PC-3 (cell line): Measurements from ENCODE around the gene TOM1L2. TPM values are rescaled to one million over a fixed set of nuclear protein-coding genes. Genes with fewer than 3 reads are reported as not detected.
"Not testable (repeated sequence)": the region's sequence is repeated elsewhere in the genome, so short reads cannot be mapped to it uniquely, and the experiment has no call there.

Experiments
- ATAC-seq: fragments of 200-7000 bp; cut with Tn5 transposase; 2 replicates; pipeline ENCODE4 v1.9.1; 2020; ENCODE audit warnings: mild to moderate bottlenecking, moderate library complexity
- BruUV-seq: library from RNA; stranded (reverse); fragments of 400-500 nt; replicated peaks from 2 replicates; lab custom pipeline; 2021; lab: Mats Ljungman, UMichigan
- CTCF ChIA-PET: fragments of 300-600 bp; sonication (Branson Sonifier 250); formaldehyde crosslinking; loops from one replicate; lab custom pipeline; 2022; ENCODE audit warnings: antibody characterized with exemption; lab: Charles Lee
- POLR2A ChIA-PET: fragments of 300-600 bp; sonication (Branson Sonifier 250); formaldehyde crosslinking; loops from one replicate; lab custom pipeline; 2022; ENCODE audit warnings: antibody characterized with exemption; ENCODE audit not compliant: unreplicated experiment; lab: Charles Lee
- DNase-seq: peaks from one replicate; pipeline ENCODE4 v3.0.0-alpha.2; 2015
- H2AFZ ChIP-seq: fragments of 300-600 bp; sonication (generic); 2 replicates; pipeline ENCODE4 v1.6.0; 2016; ENCODE audit warnings: antibody characterized with exemption, low read length
- H3F3A ChIP-seq: fragments of 300-600 bp; sonication (generic); one replicate; pipeline ENCODE4 v1.6.0; 2017; ENCODE audit warnings: antibody characterized with exemption, low read length, control low read depth, mild to moderate bottlenecking; ENCODE audit not compliant: unreplicated experiment
- H3K27ac ChIP-seq: fragments of 300-600 bp; sonication (generic); 2 replicates; pipeline ENCODE4 v1.5.1; 2016; ENCODE audit warnings: mild to moderate bottlenecking, low read length
- H3K27me3 ChIP-seq: fragments of 300-600 bp; sonication (generic); 2 replicates; pipeline ENCODE4 v1.6.1; 2016; ENCODE audit warnings: low read length, mixed read lengths
- H3K36me3 ChIP-seq: fragments of 300-600 bp; sonication (generic); 2 replicates; pipeline ENCODE4 v1.6.1; 2016; ENCODE audit warnings: low read depth, mixed run types, low read length, mixed read lengths
- H3K4me1 ChIP-seq: fragments of 300-600 bp; sonication (generic); 2 replicates; pipeline ENCODE4 v1.5.1; 2016; ENCODE audit warnings: low read length; ENCODE audit not compliant: insufficient read depth
- H3K4me2 ChIP-seq: fragments of 300-600 bp; sonication (generic); 2 replicates; pipeline ENCODE4 v1.6.0; 2016; ENCODE audit warnings: low read length
- H3K4me3 ChIP-seq: fragments of 300-600 bp; sonication (generic); 2 replicates; pipeline ENCODE4 v1.5.1; 2016; ENCODE audit warnings: mild to moderate bottlenecking, low read length, mixed read lengths
- H3K79me2 ChIP-seq: fragments of 300-600 bp; sonication (generic); 2 replicates; pipeline ENCODE4 v1.6.1; 2017; ENCODE audit warnings: low read length, mixed read lengths
- H3K9ac ChIP-seq: fragments of 300-600 bp; sonication (generic); 2 replicates; pipeline ENCODE4 v1.6.0; 2016; ENCODE audit warnings: mild to moderate bottlenecking, low read length
- H3K9me2 ChIP-seq: fragments of 300-600 bp; sonication (generic); replicated peaks from 2 replicates; pipeline ENCODE4 v1.6.1; 2016; ENCODE audit warnings: mixed run types, low read length, mixed read lengths
- H3K9me3 ChIP-seq: fragments of 300-600 bp; sonication (generic); 2 replicates; pipeline ENCODE4 v1.6.1; 2016; ENCODE audit warnings: low read length, mixed read lengths
- H4K20me1 ChIP-seq: fragments of 300-600 bp; sonication (generic); 2 replicates; pipeline ENCODE4 v1.6.1; 2016; ENCODE audit warnings: low read length, mixed read lengths
- EZH2 ChIP-seq: fragments of 300-600 bp; sonication (generic); IDR thresholded peaks from one replicate; pipeline ENCODE4 v1.6.1; 2017; ENCODE audit warnings: antibody characterized with exemption, mild to moderate bottlenecking, low read length; ENCODE audit not compliant: unreplicated experiment
- EZH2phosphoT487 ChIP-seq: fragments of 300-600 bp; sonication (generic); IDR thresholded peaks from 2 replicates; pipeline ENCODE4 v1.6.1; 2018; ENCODE audit warnings: mild to moderate bottlenecking, antibody characterized with exemption, low read length, borderline replicate concordance
- intact Hi-C: fragments of 100-400 bp; cut with micrococcal nuclease; formaldehyde crosslinking; loops from 2 replicates; pipeline ENCODE4 v1.9.0; 2023
- total RNA-seq: library from RNA; depleted of rRNA; stranded (reverse); fragments of >200 nt; gene quantifications from 2 replicates; pipeline ENCODE4 v1.2.3, GENCODE V29; 2014
- TF ChIP-seq, protein P1 (sequence below): fragments of 300-600 bp; sonication (generic); conservative IDR thresholded peaks from 2 replicates; pipeline ENCODE4 v1.5.1; 2017; ENCODE audit warnings: antibody characterized with exemption, low read depth, mild to moderate bottlenecking, low read length

TOM1L2 gene
- total RNA-seq, 1 experiment from 2014 or later = 53.3 TPM

DNA sequence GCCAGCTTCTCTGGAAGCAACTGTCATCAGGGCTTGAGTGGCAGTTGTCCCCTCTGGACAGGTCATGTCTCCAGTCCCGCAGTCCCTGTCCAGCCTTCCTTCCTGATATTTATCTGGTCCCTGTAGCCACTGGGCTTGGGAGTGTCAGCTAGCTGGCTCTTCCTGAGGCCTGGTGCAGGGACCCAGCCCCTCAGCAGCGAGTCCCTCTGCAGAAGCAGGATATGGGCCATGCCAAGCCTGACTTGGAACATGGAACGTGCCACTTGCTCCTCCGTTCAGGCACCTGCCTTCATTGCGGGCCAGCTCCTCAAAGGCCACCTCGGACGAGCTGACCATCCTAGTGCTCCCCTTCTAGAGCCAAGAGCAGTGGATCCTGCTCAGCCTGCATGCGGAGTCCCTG lies 26.7 kb upstream of the TOM1L2 start:
- ChIA-PET POLR2A (no interaction called here), CTCF (interaction anchor here (0.6 kb wide), 1 partner anchor 24 kb away, joined by 10 read pairs; no protein-coding TSS in a partner anchor)
- BruUV-seq = no TSS peak
- H3K36me3 ChIP-seq = no peaks in the 10 kb centered on the region
- H3K79me2 ChIP-seq = no peaks in the 10 kb centered on the region
- no peaks in the 10 kb centered on the region for H3K9me2 ChIP-seq
- TF ChIP-seq, protein P1, sequence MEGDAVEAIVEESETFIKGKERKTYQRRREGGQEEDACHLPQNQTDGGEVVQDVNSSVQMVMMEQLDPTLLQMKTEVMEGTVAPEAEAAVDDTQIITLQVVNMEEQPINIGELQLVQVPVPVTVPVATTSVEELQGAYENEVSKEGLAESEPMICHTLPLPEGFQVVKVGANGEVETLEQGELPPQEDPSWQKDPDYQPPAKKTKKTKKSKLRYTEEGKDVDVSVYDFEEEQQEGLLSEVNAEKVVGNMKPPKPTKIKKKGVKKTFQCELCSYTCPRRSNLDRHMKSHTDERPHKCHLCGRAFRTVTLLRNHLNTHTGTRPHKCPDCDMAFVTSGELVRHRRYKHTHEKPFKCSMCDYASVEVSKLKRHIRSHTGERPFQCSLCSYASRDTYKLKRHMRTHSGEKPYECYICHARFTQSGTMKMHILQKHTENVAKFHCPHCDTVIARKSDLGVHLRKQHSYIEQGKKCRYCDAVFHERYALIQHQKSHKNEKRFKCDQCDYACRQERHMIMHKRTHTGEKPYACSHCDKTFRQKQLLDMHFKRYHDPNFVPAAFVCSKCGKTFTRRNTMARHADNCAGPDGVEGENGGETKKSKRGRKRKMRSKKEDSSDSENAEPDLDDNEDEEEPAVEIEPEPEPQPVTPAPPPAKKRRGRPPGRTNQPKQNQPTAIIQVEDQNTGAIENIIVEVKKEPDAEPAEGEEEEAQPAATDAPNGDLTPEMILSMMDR = no peak
- TF ChIP-seq EZH2 (no peak), EZH2phosphoT487 (no peak)
- no peak overlapping the region for H3K4me2 ChIP-seq
- H3K27ac ChIP-seq = no peak overlapping the region
- ATAC-seq (no peak), DNase-seq (no peak)
- H3F3A ChIP-seq = no peaks in the 10 kb centered on the region
- no peak overlapping the region for H2AFZ ChIP-seq
- no peaks in the 10 kb centered on the region for H4K20me1 ChIP-seq
- H3K9ac ChIP-seq = no peak overlapping the region
- H3K27me3 ChIP-seq = no peaks in the 10 kb centered on the region
- no peaks in the 10 kb centered on the region for H3K9me3 ChIP-seq
- intact Hi-C loops = no loop called here
- H3K4me1 ChIP-seq = no peaks in the 10 kb centered on the region
- no peak overlapping the region for H3K4me3 ChIP-seq

DNA sequence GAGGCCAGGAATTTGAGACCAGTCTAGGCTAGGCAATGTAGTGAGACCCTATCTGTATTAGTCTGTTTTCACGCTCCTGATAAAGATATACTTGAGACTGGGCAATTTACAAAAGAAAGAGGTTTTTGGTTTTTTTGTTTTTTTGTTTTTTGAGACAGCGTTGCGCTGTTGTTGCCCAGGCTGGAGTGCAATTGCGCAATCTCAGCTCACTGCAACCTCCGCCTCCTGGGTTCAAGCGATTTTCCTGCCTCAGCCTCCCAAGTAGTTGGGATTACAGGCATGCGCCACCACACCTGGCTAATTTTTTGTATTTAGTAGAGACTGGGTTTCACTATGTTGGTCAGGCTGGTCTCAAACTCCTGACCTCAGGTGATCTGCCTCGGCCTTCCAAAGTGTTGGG lies 23.7 kb upstream of the TOM1L2 start:
- H3K36me3 ChIP-seq, H3K9ac ChIP-seq, H4K20me1 ChIP-seq, ATAC-seq, H3K4me2 ChIP-seq, H3K27me3 ChIP-seq, H3K9me3 ChIP-seq, H3K27ac ChIP-seq, BruUV-seq, DNase-seq, H3K4me1 ChIP-seq, H2AFZ ChIP-seq, H3K4me3 ChIP-seq, intact Hi-C loops, H3K79me2 ChIP-seq, POLR2A ChIA-PET, H3K9me2 ChIP-seq, H3F3A ChIP-seq: not testable (repeated sequence)
- CTCF ChIA-PET = interaction anchor here (0.6 kb wide), 1 partner anchor 21 kb away, joined by 4 read pairs; no protein-coding TSS in a partner anchor

DNA sequence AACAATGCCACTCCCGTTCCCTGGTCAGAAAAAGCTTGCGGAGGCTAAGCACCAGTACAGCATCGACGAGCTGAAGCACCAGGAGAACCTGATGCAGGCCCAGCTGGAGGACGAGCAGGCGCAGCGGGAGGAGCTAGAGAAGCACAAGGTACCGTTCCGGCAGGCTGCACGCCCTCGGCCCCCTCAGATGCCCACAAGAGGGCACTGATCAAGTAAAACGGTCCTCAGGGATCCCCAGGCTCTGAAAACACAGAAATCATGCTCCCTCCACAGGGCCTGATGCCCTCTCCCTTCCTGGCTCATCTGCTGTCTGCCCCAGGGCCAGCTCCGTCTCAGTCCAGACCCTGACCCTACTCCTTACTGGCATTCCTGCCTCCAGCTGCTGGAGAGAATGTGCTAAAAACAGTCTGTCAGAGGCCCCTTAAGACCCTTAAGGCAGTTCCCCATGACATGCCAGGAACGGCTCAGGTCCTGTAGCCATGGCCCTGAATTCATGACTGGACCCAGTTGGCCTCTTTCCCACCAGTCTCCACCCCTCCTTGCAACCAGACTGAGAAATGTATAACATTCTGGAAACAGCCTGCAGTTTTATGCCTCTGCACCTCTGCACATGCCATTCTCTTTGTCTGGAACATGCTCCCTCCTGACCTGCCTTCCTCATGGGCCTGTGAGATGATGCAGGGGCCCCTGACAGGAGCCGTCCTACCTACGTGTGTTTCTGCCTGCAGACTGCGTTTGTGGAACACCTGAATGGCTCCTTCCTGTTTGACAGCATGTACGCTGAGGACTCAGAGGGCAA lies 22.3 kb upstream of the TOM1L2 start:
- TF ChIP-seq EZH2phosphoT487 = no peak
- no peak for TF ChIP-seq EZH2
- TF ChIP-seq, protein P1 = peak; percentile 57
- Histone ChIP-seq H2AFZ (no peak overlapping the region), H3K4me1 (peaks cover 18% of the 10 kb centered on the region), H3K36me3 (no peaks in the 10 kb centered on the region), H3K4me3 (no peak overlapping the region), H3K27ac (no peak overlapping the region), H4K20me1 (no peaks in the 10 kb centered on the region), H3K27me3 (no peaks in the 10 kb centered on the region), H3K9me2 (no peaks in the 10 kb centered on the region), H3K9me3 (no peaks in the 10 kb centered on the region), H3K4me2 (no peak overlapping the region), H3K9ac (no peak overlapping the region), H3F3A (no peaks in the 10 kb centered on the region), H3K79me2 (no peaks in the 10 kb centered on the region)
- DNase-seq (peak; percentile 35), ATAC-seq (peak; percentile 7; the same call in 1 of the 2 replicates)
- BruUV-seq = no TSS peak
- CTCF ChIA-PET = no interaction called here
- POLR2A ChIA-PET = no interaction called here
- intact Hi-C loops = loop anchor here (5.0 kb wide), 1 partner anchor 38 kb away; no protein-coding TSS in a partner anchor
